ENCODE data around the gene EMC7. TPM values are rescaled to one million over a fixed set of nuclear protein-coding genes. Genes with fewer than 3 reads are reported as not detected.

EMC7 gene
- total RNA-seq, 4 donors from 2014 or later: 28.8 to 51.3 (median 43.1) TPM

GRCh38 chr15:34116620-34117019 lies 15.0 kb upstream of the EMC7 start:
- H3K4me3 ChIP-seq (ENCODE audit: low read depth, poor library complexity, severe bottlenecking): no peak overlapping the region
- intact Hi-C loops (cut with DNase I; ENCODE audit: low total_unique reads): no loop called here
- no peak for DNase-seq (ENCODE audit: low spot score in 2 of 2)
- 67 to 72% methylated on average over 2 of the region's 2 CpGs for WGBS, 2 donors
- TF ChIP-seq POLR2A (IDR thresholded peaks at IDR 0.05): no peak
- no peak for TF ChIP-seq CTCF (IDR thresholded peaks at IDR 0.05)

- intact Hi-C loops (cut with DNase I; ENCODE audit: low total_unique reads): no loop called here
- WGBS, 2 donors: 86 to 90% methylated on average over 3 of the region's 3 CpGs
- no peak overlapping the region for H3K4me3 ChIP-seq (ENCODE audit: low read depth, poor library complexity, severe bottlenecking)
These were observed 13.1 kb upstream of the EMC7 start for GRCh38 chr15:34114739-34115138.

GRCh38 chr15:34114215-34114614 lies 12.6 kb upstream of the EMC7 start:
- TF ChIP-seq POLR2A (IDR thresholded peaks at IDR 0.05): no peak
- no peak for TF ChIP-seq CTCF (IDR thresholded peaks at IDR 0.05)
- 74 to 75% methylated on average over 2 of the region's 2 CpGs for WGBS, 2 donors
- intact Hi-C loops (cut with DNase I; ENCODE audit: low total_unique reads): no loop called here
- H3K4me3 ChIP-seq (ENCODE audit: low read depth, poor library complexity, severe bottlenecking): no peak overlapping the region
- no peak for DNase-seq (ENCODE audit: low spot score in 2 of 2)

More at GRCh38 chr15:34114739-34115138, 13.1 kb upstream of the EMC7 start:
- DNase-seq (ENCODE audit: low spot score in 2 of 2): no peak
- TF ChIP-seq POLR2A (IDR thresholded peaks at IDR 0.05) (no peak), CTCF (IDR thresholded peaks at IDR 0.05) (no peak)

- intact Hi-C loops (cut with DNase I; ENCODE audit: low total_unique reads): no loop called here
- no peak overlapping the region for H3K4me3 ChIP-seq (ENCODE audit: low read depth, poor library complexity, severe bottlenecking)
- no peak for TF ChIP-seq CTCF (IDR thresholded peaks at IDR 0.05)
- TF ChIP-seq POLR2A (IDR thresholded peaks at IDR 0.05): no peak
- no peak for DNase-seq (ENCODE audit: low spot score in 2 of 2)
- WGBS, 2 donors: 76% methylated on average over 6 of the region's 6 CpGs
These were observed 9.8 kb upstream of the EMC7 start for GRCh38 chr15:34111488-34111887.

GRCh38 chr15:34109797-34110663 lies 8.4 kb upstream of the EMC7 start:
- DNase-seq (ENCODE audit: low spot score in 2 of 2): no peak
- intact Hi-C loops (cut with DNase I; ENCODE audit: low total_unique reads): no loop called here
- no peak overlapping the region for H3K4me3 ChIP-seq (ENCODE audit: low read depth, poor library complexity, severe bottlenecking)
- no peak for TF ChIP-seq CTCF (IDR thresholded peaks at IDR 0.05)
- TF ChIP-seq POLR2A (IDR thresholded peaks at IDR 0.05): no peak
- 73 to 74% methylated on average over 5 of the region's 5 CpGs for WGBS, 2 donors

All from lower leg skin (tissue), 4 donors.